SIG-M5 (cell line): ENCODE measurements around the gene CDK5.

Source experiments
- DNase-seq: peaks from one replicate; lab custom pipeline; 2025; lab: John Stamatoyannopoulos, UW

CDK5 gene

DNA sequence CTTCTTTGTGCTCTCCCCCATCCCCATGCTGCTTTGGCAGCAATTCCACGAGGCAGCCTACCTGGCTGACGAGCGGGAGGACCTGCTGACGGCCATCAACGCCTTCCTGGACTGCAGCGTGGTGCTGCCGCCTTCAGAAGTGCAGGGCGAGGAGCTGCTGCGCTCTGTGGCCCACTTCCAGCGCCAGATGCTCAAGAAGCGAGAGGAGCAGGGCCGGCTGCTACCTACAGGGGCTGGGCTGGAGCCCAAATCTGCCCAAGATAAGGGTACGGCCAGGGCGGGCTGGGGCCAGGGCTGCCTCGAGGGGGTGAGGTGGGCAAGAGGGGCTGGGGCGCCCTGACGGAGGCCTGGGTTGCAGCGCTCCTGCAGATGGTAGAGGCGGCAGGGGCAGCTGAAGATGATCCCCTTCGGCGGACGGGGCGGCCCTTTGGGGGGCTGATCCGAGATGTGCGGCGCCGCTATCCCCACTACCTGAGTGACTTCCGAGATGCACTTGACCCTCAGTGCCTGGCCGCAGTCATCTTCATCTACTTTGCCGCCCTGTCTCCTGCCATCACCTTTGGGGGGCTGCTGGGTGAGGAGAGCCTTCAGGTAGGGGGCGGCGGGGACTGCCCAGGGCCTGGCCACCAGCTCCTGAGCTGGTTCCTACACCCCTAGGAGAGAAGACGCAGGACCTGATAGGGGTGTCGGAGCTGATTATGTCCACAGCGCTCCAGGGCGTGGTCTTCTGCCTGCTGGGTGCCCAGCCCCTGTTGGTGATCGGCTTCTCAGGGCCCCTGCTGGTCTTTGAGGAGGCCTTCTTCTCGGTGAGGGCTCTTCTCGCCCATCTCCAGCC is 13.6 kb upstream of the CDK5 start:
- DNase-seq = no peak

DNA sequence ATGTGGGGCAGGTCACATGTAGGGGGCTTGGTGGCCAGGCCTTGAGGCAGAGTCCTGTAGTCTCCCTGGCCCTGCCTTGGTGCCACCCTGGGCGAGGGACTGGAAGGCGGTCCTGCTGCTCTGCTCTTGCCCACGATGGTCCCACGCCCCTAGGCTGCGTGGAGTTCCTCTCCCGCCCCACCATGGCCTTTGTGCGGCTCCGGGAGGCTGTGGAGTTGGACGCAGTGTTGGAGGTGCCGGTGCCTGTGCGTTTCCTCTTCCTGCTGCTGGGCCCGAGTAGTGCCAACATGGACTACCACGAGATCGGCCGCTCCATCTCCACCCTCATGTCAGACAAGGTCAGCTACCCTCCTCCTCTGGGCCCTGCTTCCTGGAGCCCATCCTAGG is 12.9 kb upstream of the CDK5 start:
- no peak for DNase-seq

DNA sequence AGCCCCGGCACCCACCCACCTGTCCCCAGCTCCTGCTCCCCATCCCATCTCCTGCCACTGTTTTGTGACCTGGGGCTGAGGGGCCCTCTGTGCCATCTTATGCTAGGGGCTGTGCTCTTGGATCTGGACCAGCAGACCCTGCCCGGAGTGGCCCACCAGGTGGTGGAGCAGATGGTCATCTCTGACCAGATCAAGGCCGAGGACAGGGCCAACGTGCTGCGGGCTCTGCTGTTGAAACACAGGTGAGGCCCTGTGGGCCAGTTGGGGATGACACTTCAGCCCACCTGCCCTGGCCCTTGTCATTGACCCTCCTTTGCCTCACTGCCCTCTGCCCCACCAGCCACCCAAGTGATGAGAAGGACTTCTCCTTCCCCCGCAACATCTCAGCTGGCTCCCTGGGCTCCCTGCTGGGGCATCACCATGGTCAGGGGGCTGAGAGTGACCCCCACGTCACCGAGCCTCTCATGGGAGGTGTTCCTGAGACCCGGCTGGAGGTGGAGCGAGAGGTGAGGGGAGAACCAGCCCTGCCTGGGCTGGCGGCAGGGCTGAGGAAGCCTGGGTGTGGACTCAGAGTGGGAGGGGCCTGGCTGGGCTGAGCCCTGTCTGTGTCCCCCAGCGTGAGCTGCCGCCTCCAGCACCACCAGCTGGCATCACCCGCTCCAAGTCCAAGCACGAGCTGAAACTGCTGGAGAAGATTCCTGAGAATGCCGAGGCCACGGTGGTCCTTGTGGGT is 12.3 kb upstream of the CDK5 start:
- no peak for DNase-seq

GRCh38 chr7:151068069-151068773 is 10.5 kb upstream of the CDK5 start:
- DNase-seq = no peak

DNA sequence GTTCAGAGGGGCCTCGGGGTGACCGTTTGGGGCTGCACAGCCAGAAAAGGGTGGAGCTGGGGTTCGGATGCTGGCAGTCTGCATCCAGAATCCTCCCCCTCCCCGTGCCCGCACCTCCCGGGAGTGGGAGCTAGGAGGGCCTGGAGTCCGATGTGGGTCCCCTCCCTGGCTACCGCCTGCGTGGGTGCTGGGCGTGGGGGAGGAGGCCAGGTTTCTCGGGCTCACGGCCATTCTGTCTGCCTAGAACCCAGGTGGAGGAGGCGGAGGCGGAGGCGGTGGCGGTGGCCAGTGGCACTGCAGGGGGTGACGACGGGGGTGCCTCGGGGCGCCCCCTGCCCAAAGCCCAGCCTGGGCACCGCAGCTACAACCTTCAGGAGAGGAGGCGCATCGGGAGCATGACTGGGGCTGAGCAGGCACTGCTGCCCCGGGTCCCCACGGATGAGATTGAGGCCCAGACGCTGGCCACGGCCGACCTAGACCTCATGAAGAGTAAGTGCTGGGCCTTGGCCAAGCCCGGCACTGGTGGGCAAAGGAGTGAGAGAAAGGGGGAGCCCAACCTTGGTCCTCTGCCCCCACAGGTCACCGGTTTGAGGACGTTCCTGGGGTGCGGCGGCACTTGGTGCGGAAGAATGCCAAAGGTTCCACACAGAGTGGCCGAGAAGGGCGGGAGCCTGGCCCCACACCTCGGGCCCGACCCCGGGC is 8.7 kb upstream of the CDK5 start:
- DNase-seq = no peak

- DNase-seq = no peak
Observed at GRCh38 chr7:151065516-151065915, 7.8 kb upstream of the CDK5 start.

- DNase-seq = no peak
Observed at GRCh38 chr7:151064993-151065392, 7.3 kb upstream of the CDK5 start.

DNA sequence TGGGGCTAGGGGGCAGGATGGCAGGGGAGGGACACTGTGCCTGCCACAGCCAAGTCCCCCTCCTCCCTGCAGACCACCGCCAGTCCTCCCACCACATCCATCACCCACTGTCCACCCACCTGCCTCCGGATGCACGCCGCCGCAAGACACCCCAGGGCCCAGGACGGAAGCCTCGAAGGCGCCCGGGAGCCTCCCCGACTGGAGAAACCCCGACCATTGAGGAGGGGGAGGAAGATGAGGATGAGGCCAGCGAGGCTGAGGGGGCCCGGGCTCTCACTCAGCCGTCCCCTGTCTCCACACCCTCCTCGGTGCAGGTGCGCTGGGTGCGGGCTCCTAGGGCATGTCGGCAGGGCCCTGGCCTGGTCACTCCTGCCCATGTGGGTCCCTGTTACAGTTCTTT is 6.8 kb upstream of the CDK5 start:
- no peak for DNase-seq

GRCh38 chr7:151063212-151063561 is 5.5 kb upstream of the CDK5 start:
- DNase-seq = no peak

GRCh38 chr7:151062399-151063211 is 4.9 kb upstream of the CDK5 start:
- no peak for DNase-seq

DNA sequence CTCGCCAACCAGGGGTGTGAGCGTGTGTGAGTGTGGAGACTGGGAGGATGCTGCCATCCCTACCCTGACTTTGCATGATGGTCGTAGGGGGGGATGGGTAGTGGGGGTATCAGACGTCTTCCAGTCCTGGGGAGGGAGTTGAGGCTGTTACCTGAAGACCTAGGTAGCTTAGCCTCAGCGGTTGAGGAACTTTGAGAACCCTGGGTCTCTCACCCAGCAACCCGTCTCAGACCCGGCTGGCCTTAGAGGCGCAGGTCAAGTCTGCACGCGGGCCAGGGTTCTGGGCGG is 4.4 kb upstream of the CDK5 start:
- DNase-seq = no peak

DNA sequence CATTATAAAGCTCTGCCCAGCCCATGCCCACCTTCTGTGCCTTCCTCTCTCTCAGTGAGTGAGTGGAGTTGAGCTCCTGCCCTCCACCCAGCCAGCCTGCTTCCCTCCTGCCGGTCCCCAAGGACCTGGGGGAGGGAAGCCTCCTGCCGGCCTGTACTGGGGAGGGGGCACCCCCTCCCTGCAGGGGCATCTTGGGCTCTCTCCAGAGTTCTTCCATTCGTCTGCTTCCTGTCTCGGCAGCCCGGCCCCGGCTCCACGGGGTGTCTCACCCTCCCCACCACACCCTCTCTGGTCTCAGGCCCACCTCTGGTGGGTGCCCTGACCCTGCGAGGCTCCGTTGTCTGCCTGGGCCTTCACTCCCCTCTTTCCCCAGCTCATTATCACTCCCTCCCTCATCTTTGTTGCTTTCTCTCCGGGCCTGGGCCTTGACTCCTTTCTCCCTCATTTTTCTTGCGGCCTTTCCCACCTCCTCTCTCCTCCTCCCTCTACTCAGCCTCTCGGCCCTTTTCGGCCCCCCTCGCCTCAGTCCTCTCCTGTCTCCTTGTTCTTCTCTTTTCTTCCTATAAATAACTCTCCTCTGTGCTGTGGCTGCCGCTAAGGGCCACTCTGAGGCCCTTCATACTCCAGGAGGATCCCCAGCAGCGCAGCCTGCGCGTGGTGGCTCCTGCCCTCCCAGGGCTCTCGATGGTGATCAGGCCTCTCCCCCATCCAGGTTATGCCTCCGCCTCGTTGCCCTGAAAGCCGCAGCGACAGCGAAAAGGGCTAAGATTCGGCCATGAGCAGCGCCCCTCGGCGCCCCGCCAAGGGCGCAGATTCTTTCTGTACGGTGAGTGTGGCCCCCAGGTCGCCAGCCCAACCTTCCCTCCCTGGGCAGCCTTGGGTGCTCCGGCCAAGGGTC is 3.8 kb upstream of the CDK5 start:
- DNase-seq = no peak

GRCh38 chr7:151060416-151061212 is 2.9 kb upstream of the CDK5 start:
- DNase-seq = no peak

GRCh38 chr7:151060113-151060415 is 2.4 kb upstream of the CDK5 start:
- DNase-seq = no peak

- no peak for DNase-seq
Observed at GRCh38 chr7:151059367-151060112, 1.8 kb upstream of the CDK5 start, which contains the start of gene SLC4A2. TSS of gene SLC4A2 (plus strand) at chr7:151059589. CDS start at chr7:151061988, 2,399 bp downstream.

GRCh38 chr7:151058781-151059366 is 1.2 kb upstream of the CDK5 start:
- no peak for DNase-seq

GRCh38 chr7:151057989-151058780 is 488 bp upstream of the CDK5 start:
- DNase-seq = peak; percentile 98
